ENCODE data around the gene KDM1A. TPM values are rescaled to one million over a fixed set of nuclear protein-coding genes. Genes with fewer than 3 reads are reported as not detected.
A peak's percentile ranks its signal among the peaks of the same experiment; 100 is the strongest.

KDM1A gene
- total and polyA plus RNA-seq, 2 of the 13 experiments (the other 11 are each of a cell fraction or from before 2014, with no cell fraction given) = 81.3 to 173 TPM

- TF ChIP-seq ZNF460 (CRISPR knock-in tag; IDR thresholded peaks at IDR 0.05; ENCODE audit: borderline replicate concordance) = no peak
- TF ChIP-seq GMEB1 (CRISPR knock-in tag; IDR thresholded peaks at IDR 0.05; ENCODE audit: borderline replicate concordance) = no peak
- TF ChIP-seq GFI1 (CRISPR knock-in tag; IDR thresholded peaks at IDR 0.05; ENCODE audit: borderline replicate concordance) = no peak
These were observed 91.1 kb downstream of the KDM1A start (continued) for GRCh38 chr1:23110391-23110790.

- TF ChIP-seq SNAPC4 (CRISPR knock-in tag; IDR thresholded peaks at IDR 0.05) (no peak), CBFB (CRISPR knock-in tag; IDR thresholded peaks at IDR 0.05) (no peak), SMYD3 (CRISPR knock-in tag; IDR thresholded peaks at IDR 0.05) (no peak), AKAP8 (CRISPR knock-in tag; IDR thresholded peaks at IDR 0.05) (no peak), MAFK (conservative IDR thresholded peaks at IDR 0.05 in 1 of 2, IDR thresholded peaks at IDR 0.05 in 1 of 2; ENCODE audit: low read length in 2 of 2) (peak in 1 of 2 experiments; percentile 26; a peak in 2 of 4 replicates)
- POLR2A ChIA-PET = no interaction called here
- DNase-seq (ENCODE audit: low spot score) (no peak), FAIRE-seq (no peak), ATAC-seq (no peak)
- intact Hi-C loops (cut with micrococcal nuclease; ENCODE audit: unreplicated experiment) (no loop called here), in situ Hi-C loops (cut with HindIII; ENCODE audit: extremely low pct_ligation_motif_present, low pct_unique_long_range_greater_than_20kb) (no loop called here)
- Histone ChIP-seq H3K79me2 (ENCODE audit: insufficient read depth, low read length) (peaks cover 52% of the 10 kb centered on the region), H3K9me3 (ENCODE audit: low read length) (no peaks in the 10 kb centered on the region), H3K4me2 (ENCODE audit: low read depth, low read length) (no peak overlapping the region), H3K27ac (ENCODE audit: extremely low read length, insufficient read depth, low read length) (no peak overlapping the region), H3K4me1 (ENCODE audit: insufficient read depth, low read length) (peaks cover 79% of the 10 kb centered on the region), H3K36me3 (replicated peaks in 1 of 2; ENCODE audit: control insufficient read depth in 1 of 2, insufficient read depth in 2 of 2, low read length in 2 of 2) (peaks cover 2 to 10% of the 10 kb centered on the region in 2 experiments; a peak in 2 of 5 replicates), H2AFZ (ENCODE audit: low read length) (no peak overlapping the region), H4K20me1 (ENCODE audit: insufficient read depth, low read length) (peaks cover 7% of the 10 kb centered on the region), H3K27me3 (ENCODE audit: control insufficient read depth in 1 of 2, insufficient read depth in 2 of 2, low read length in 2 of 2) (no peaks in the 10 kb centered on the region), H3K9ac (ENCODE audit: insufficient read depth, low read depth, low read length) (no peak overlapping the region), H3K4me3 (replicated peaks in 1 of 3; ENCODE audit: insufficient read depth in 1 of 3, low read depth in 2 of 3, low read length in 3 of 3) (no peak overlapping the region)
- BruUV-seq (replicated peaks) = no TSS peak
- CTCF ChIA-PET (ENCODE audit: low intra/inter-chr PET ratio, low total read pairs) = no interaction called here
- WGBS (ENCODE audit: low lambda C conversion rate) = 98% methylated on average over 6 of the region's 6 CpGs
These were observed 92.6 kb downstream of the KDM1A start for GRCh38 chr1:23111600-23112535.

All from HepG2 (cell line).